HG03354 (cell line): ENCODE measurements around the gene ARMH3.

Experiments used
- ATAC-seq: cut with Tn5 transposase; IDR thresholded peaks from one replicate; pipeline ENCODE4 v1.9.1; 2021; ENCODE audit warnings: mild to moderate bottlenecking; ENCODE audit not compliant: unreplicated experiment, poor library complexity, severe bottlenecking

Gene ARMH3

DNA sequence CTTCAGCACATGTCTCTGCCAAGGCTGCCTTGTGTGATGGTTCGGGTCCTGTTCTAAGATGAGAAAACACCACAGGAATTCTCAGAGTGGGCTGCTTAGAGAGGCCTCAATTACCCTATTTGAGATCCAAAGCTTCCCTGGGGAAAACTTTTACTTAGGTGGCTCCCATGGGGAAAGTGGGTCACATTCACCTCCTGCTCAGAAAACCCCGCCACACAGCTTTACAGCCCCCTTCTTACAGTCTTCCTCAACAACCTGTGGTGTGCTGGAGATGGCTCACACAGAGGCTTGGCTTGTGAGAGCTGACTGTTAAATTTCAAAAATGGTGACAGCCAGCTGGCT, 175.8 kb downstream of the ARMH3 start:
- ATAC-seq = no peak

DNA sequence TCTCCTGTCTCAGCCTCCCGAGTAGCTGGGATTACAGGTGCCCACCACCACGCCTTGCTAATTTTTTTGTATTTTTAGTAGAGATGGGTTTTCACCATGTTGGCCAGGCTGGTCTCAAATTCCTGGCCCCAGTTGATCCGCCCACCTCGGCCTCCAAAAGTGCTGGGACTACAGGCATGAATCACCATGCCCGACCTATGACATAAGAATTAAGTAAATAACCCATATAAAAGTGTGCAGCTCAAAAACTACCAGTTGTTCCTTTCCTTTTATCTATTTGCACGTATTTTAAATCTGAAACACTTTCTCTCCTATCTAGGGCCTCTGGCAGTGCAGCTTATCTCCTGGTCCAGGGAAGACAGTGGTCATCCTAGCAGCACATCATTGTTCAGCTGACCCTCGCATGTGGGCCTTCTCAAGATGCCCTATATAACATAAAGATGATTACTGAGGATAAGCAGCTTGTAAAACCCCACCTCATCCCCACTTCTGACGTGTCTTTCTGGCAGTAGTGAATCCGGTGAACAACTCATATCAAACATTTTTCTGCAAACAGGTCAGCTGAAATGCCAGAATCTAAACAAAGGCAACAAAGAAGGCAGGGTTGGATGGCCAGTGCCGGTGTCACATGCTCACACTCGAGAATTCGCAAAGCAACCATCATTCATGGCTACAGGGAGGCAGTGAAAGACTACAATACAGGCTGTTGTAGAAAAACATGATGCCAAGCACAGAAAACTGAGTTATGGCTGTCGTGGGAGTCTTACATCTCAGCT, 176.3 kb downstream of the ARMH3 start:
- ATAC-seq = no peak

DNA sequence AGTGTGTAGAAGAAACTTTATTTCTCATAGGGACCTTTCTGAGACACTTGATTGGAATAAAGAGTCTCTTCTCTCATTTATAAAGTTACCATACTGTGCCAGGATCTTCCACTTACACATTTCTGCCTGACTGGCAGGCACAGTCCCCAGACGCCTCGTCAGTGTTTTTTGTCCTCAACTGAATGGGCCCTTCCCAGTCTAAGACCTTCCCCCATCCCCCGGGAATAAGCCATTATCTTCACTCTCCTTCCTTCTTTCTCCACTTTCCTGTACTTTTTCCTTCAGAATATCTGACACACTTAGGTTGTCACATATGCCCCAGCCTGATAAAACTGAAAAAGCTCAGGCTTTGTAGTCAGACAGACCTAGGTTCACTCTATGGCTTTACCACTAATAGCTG, 177.1 kb downstream of the ARMH3 start:
- ATAC-seq = no peak

DNA sequence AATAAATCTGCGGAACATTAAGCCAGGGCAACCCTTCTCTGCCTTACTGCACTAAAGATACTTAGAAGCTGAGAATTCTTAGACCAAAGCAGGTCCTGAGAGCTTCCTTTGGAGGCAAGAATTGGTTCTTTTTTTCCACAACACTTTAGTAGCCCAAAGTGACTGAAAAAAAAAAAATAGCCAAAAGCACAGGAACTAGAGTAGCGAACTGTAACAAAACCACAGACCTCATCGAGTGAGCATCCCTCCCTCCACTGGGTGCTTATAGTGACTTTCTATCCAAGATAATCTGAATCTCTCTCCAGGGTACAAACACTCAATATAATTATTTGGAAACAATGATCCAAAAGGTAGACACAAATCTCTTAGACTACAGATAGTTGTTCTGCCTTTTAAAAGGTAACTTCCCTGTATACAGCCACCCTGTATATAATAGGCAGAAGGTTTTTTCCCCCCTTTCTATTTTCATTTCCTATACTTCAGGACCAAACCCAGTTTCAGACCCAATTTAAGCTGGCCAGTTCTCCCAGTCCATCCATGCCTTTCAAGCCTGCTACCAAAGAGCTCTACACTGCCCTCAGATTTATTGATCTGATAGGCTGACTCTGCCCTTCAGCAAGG, 180.8 kb downstream of the ARMH3 start:
- no peak for ATAC-seq

DNA sequence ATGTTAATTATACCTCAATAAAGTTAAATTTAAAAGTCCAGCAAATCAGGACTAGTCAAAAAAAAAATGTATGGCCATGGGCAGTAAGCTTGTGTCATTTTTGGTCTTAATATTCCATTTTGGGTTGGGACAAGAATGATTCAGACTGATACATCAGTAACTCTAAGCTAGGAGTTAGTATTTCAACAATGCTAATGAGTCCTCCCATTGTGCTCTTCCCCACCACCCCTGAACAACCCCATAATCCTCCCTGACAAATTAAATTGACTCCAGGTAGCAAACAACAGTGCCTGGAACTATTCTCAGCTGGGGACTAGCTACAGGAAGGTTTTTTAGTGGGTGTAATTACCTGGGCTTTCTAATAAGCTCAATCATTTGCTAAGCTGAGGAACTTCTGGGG, 181.7 kb downstream of the ARMH3 start:
- ATAC-seq = no peak

DNA sequence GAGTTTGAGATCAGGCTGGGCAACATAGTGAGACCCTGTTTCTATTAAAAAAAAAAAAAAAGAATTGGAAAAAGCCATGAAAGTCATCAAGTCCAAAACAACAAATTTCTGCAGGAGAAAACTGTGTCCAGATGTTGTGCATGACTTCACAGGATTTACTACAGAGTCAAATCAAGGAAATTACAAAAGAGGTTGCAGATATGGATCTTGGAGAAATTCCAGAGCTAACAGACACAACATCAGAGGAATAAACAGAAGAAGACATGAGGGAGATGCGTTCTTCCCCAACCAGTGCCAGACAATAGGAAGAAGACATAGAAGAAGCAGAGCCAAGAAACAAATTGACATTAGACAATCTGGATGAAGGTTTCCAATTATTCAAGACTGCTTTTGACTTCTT, 188.0 kb downstream of the ARMH3 start:
- ATAC-seq = no peak

DNA sequence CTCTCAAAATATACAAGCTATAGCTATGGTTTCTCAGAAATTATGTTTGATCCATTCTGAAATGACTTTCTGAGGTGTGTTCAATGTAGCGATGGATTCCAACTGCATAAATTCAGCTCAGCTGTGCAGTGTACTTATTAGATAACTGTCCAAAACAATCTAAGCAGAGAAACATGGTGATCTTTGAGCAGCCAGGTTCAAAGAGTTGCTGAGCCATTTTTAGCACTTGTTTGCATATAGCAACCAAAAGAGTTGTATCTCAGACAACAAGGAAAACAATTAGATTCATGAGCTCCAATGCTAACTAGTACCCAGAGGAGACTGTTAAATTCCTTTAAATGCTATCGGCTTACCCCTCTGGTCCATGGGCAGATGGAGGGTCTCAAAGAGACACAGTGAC, 196.4 kb downstream of the ARMH3 start:
- ATAC-seq = peak; percentile 49

DNA sequence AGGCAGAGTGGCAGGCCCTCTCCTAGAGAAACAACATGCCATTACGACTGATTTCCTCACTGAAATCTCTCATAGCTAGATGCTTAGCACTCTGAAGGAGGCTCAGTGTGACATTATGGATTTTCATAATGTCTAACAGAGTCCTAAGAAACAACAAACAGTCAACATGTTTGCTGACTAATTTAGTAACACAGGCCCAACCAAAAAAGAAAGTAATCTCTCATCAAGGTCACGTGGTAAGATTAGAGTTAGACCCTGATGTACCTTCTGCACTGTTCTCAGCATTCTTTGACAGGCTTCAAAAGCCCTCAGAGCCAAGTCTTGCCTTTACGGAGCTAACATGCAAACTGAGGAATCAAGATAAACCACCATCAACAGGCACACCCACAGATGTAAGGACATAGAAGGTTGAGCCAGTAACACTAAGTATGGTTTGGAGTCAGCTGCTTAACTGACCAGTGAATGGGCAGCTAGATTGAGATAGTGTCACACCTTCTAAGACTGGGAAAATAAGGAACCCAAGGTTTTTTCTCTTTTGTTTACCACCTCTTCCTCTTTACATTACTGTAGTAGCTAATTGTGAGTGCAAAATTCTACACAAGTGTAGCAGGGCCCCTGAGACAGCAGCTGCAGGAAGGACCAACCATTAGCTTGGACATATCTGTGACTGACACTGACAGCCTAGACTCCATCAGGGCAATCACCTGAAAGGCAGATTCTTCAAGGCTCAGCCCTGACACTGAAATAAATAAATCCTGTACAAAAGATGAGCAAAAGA, 197.1 kb downstream of the ARMH3 start:
- ATAC-seq = peak; percentile 85

DNA sequence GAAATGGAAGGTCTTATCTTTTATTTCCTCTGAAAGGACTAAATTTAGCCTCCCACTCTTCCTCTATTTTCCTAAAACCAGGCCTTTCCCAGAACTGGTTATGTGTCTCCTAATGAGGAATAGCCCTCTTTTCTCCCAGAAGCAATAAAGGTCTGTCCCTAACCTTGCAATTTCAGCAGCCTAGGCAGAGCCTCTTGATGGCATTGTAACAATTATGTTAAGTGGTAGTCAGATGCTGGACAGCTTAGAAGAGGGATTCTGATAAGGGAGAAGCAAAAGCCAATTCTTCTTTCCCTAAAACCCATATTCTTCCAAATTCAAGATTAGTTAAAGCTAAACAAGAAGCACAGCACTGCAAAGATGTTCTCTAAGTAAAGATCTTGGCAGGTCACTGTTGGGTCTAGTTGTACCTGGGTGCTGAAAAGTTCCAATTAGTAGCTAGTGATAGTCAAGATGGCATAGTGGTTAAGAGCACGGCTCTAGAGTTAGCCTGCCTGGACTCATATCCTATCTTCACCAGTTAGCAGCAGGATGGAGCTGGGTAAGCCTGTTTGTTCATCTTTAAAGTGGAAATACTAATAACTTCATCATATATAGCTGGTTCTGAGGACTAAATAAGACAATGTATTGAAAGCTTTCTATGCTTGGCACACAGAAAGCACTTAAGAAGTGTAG, 198.0 kb downstream of the ARMH3 start:
- no peak for ATAC-seq

DNA sequence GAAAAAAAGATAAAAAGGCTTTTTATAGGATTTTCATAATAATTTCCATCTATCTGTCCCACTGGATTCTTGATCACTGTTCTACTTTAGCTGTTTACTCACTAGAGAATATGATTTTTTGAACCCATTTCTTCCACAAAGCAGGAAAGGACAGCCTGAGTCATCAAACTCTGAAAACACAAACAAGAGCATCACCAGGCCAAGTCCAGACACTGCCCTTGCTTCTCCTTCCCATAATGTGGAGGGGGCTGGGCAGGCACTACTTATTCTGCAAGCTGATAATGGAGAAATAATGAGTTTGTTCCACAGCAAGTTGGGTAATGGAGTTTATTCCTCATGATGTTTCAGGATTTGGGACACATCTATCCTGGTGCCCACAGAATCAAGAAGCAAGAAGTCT, 199.3 kb downstream of the ARMH3 start:
- no peak for ATAC-seq

DNA sequence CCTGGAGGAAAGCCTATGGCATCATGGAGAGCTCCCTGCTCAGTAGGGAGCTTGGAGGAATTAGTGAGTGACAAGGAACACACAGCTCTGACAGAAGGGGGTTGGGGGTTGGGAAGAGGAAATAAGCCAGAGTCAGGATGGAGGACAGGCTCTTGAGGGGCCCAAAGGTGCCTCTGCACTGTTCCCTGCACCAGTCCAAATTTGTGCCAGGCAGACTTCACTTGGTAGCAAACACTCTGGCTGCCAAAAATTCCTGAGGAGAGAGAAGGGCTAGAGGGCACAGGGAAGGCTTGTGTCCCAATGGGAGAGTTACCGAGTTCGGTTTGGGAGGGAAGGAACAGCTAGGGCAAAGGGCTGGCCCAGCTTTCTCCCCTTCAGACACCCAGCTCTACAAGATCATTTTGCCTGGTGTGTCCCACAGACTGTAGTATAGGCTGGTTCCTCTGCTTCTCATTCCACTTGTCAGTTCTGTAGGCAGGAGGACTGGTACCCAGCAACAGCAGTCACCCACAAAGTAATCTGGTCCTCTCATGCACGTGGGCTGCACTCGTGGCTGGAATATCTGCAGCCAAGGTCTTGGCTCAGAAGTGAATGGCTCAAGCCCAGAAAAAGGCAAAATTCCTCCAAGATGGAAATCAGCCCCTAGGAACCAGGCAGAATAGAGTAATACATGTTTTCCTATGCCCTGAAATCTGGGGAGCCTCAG, 204.4 kb downstream of the ARMH3 start:
- no peak for ATAC-seq

DNA sequence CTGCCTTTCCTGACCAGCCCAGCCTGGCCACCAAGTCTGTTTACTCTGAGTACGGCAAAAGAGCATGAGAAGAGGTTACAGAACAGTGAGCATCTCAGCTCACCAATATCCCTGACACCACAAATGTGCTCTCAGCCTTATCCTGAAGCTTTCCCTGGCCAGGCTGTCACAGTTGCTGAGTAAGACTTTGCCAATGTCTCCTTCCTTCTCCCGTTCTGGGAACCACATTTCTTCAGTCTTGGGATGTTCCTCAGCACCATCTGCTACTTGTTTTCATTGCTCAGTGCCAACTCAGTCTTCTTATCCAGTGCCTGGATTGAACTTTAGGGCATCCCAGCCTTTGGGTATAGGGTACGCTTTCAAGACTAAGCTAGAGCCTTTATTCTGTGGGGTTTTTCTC, 205.2 kb downstream of the ARMH3 start:
- no peak for ATAC-seq

DNA sequence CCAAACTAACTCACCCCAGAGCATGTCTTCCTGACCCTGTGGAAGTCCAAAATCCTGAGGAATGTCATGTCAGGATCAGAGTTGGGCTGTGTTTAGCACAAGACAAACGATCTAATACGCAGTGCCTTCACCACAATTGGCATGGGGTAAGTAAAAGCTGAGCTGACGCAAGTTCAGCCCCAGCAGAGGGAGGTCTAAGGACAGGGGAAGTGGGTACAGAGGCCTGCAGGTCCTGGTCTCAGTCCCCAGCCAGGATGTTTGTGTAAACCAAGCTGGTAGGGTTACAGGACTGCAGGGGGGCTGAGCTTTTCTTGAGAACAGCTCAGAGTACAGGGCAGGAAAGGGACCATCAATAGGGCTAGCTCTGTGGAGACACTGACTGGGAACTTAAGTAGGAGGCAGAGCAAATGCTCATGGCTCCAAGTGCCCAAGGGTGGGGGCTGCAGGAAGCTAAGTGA, 207.1 kb downstream of the ARMH3 start:
- no peak for ATAC-seq

DNA sequence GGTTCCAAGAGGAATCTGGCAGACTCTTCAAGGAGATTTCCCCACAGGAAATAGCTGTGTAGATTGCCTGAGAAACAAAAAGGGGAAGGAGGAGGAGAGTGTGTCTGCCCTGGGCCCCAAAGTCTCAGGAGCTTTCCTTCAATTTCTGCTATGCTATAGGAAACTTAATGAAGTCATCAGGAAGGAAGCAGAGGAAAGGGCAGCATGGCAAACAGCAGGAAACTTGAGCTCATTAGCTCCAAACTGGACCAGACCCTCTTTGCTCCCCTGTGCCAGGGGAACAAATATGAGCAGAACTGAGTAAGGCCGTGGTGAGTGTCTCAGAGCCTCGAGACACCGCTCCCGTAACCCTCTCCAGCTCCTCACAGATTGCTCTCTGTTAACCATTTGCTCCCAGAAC, 207.6 kb downstream of the ARMH3 start:
- no peak for ATAC-seq

DNA sequence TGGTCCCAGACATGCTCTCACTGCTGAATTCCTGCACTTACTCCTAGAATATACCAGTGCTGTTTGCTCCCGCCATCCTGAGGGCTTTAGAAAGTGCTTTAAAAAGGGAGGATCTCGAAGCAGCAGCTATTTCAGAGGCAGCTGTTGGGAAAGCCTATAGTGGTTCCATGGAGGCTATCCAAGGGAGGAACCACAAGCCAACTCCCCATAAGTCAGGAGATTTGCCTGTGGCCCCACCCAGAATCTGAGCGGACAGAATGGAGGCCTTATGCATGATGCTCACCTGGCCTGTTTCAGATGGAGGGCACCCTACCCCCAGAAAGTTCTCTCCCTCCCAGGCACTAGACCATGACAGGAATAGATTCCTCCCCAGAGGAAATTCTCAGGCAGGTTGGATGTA, 210.1 kb downstream of the ARMH3 start:
- no peak for ATAC-seq

DNA sequence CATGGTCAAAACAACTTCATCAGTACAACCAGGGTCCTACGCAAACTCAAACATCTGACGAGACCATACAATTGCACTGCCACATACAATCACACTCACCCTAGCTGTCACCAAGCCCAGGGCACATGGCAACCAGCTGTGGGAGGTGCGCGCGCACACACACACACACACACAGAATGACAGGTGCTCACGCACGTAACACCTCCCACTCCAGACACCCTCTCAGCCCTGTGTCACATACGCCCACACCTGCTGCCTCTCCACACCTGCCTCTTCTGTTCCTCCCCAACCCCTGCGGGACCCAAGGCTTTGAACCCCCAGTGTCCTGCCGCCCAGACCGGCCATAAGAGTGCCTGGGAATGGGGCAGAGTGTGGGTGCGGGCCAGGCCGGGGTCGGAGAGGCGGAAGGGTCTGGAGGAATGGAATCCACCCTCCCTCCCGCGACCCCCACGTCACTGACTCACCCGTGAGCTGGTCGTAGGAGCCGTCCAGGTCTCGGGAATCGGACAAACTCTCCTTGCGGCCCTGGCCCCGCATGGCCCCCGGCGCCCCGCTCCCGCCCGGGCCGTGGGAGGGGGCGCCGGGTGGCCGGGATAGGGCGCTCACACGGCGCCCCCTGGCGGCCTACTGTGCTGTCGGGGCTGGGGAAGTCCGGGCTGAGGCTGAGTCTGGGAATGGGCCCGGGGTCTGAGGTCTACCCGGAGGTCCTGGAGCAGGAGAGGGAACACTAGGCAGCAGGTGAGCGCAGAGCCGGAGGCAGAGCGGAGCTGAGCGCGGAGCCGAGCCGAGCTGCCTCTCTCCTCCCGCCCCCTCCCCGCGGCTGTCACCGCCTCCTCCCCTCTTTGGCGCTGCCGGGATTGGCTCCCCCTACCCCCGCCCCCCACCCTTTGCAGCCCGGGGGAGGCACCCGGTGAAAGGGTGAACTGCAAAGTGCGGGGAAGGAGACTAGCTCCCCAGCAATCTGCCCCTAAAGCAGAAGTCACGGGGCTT, 212.6 kb downstream of the ARMH3 start, which contains the start of gene KCNIP2:
KCNIP2 (minus strand) TSS at position 769 of the 990 bp plus-strand sequence; CDS start at position 537, 232 bp downstream.
- ATAC-seq = no peak

DNA sequence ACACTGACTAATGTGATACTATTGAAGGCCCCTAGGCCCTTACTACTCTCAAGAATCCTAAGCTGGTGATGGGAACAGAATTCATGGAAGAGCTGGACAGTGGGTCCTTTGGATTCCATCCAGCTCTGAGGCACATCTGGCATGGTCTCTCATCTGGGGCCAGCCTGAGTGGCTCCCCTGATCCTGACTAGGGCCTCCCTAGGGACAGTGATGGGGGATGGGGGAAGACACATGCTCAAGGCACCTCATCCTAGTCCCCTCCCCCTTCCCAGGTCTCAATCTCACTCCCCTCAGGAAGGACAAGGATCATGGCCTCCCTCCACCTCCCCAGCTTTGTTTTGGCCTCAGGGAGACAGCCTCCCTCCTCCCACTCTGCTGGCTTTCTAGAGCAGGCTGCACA, 214.1 kb downstream of the ARMH3 start:
- ATAC-seq = no peak

DNA sequence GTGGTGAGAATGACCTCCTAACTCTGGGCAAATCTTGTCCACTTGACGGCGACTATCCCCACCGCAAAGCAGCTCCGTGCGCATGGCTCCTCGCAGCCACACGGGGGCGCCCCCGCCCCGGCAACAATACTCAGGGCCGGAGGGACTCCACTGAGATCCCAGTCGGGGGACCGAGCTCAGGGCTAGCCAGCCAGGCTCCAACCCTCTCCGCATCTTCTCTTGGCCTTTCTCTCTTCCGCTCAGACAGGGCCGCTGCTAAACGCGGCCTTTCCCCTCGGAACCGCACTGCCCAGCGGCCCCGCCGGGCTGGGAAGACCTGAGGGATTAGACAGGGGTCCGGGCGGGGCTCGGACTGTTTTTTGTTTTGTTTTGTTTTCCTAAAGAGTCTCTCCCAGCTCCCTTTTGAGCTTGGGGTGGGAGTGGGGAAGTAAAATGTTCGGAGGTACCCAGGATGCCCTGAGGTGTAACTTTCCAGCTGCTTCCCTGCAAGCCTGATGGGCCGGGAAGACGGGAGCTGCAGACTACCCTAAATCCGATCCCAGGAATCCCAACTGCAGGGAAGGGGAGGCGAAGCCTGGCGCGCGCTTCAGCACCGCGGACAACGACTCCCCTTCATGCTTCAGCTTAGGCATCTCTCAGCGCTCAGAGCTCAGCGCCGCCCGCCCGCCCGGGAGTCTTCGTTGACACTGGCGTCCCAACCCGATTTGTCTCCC, 215.1 kb downstream of the ARMH3 start:
- ATAC-seq = peak; percentile 70
